ENCODE data around the gene WIZ.
A peak's percentile ranks its signal among the peaks of the same experiment; 100 is the strongest.

The WIZ gene

GRCh38 chr19:15453091-15453578 lies 3.4 kb upstream of the WIZ start:
- no peaks in the 10 kb centered on the region for H3K9me3 ChIP-seq (ENCODE audit: control insufficient read depth in 1 of 2, low read length in 2 of 2)
- H3K27me3 ChIP-seq (ENCODE audit: control insufficient read depth in 1 of 2, insufficient read depth in 2 of 2, low read length in 2 of 2), result peaks cover 17 to 21% of the 10 kb centered on the region in 2 donors
- H3K9ac ChIP-seq (ENCODE audit: low read depth in 1 of 2, low read length in 2 of 2), result peak overlapping the region; percentile 43 to 54

GRCh38 chr19:15452111-15453047 lies 2.6 kb upstream of the WIZ start:
- peaks cover 4 to 28% of the 10 kb centered on the region in 2 donors for H3K4me1 ChIP-seq (ENCODE audit: control insufficient read depth in 1 of 2, insufficient read depth in 2 of 2, low read length in 2 of 2)
- H3K9me3 ChIP-seq (ENCODE audit: control insufficient read depth in 1 of 2, low read length in 2 of 2), result no peaks in the 10 kb centered on the region
- H3K27ac ChIP-seq (ENCODE audit: low read depth, low read length), result no peak overlapping the region
- peaks cover 15 to 17% of the 10 kb centered on the region in 2 donors for H3K27me3 ChIP-seq (ENCODE audit: control insufficient read depth in 1 of 2, insufficient read depth in 2 of 2, low read length in 2 of 2)
- peaks cover 0 to 14% of the 10 kb centered on the region in 2 donors for H3K36me3 ChIP-seq (ENCODE audit: control insufficient read depth in 1 of 2, insufficient read depth in 2 of 2, low read length in 2 of 2)
- H3K9ac ChIP-seq (ENCODE audit: low read depth in 1 of 2, low read length in 2 of 2), result peak overlapping the region; percentile 43 to 54
- peak overlapping the region; percentile 62 to 66 for H3K4me3 ChIP-seq (ENCODE audit: low read depth in 1 of 2, low read length in 2 of 2)

More at GRCh38 chr19:15453091-15453578, 3.4 kb upstream of the WIZ start:
- Histone ChIP-seq H3K36me3 (ENCODE audit: control insufficient read depth in 1 of 2, insufficient read depth in 2 of 2, low read length in 2 of 2) (peaks cover 0 to 14% of the 10 kb centered on the region in 2 donors), H3K27ac (ENCODE audit: low read depth, low read length) (no peak overlapping the region), H3K4me1 (ENCODE audit: control insufficient read depth in 1 of 2, insufficient read depth in 2 of 2, low read length in 2 of 2) (peaks cover 4 to 28% of the 10 kb centered on the region in 2 donors), H3K4me3 (ENCODE audit: low read depth in 1 of 2, low read length in 2 of 2) (peak overlapping the region; percentile 62 to 66)

- H3K9me3 ChIP-seq (ENCODE audit: control insufficient read depth in 1 of 2, low read length in 2 of 2), result no peaks in the 10 kb centered on the region
- peaks cover 8 to 11% of the 10 kb centered on the region in 2 donors for H3K27me3 ChIP-seq (ENCODE audit: control insufficient read depth in 1 of 2, insufficient read depth in 2 of 2, low read length in 2 of 2)
- peaks cover 4 to 28% of the 10 kb centered on the region in 2 donors for H3K4me1 ChIP-seq (ENCODE audit: control insufficient read depth in 1 of 2, insufficient read depth in 2 of 2, low read length in 2 of 2)
- H3K4me3 ChIP-seq (ENCODE audit: low read depth in 1 of 2, low read length in 2 of 2), result no peak overlapping the region
- no peak overlapping the region for H3K9ac ChIP-seq (ENCODE audit: low read depth in 1 of 2, low read length in 2 of 2)
- peaks cover 0 to 14% of the 10 kb centered on the region in 2 donors for H3K36me3 ChIP-seq (ENCODE audit: control insufficient read depth in 1 of 2, insufficient read depth in 2 of 2, low read length in 2 of 2)
- H3K27ac ChIP-seq (ENCODE audit: low read depth, low read length), result no peak overlapping the region
These were observed 753 bp upstream of the WIZ start for GRCh38 chr19:15450528-15450890.

GRCh38 chr19:15448778-15449619 lies 757 bp downstream of the WIZ start:
- H3K4me1 ChIP-seq (ENCODE audit: control insufficient read depth in 1 of 2, insufficient read depth in 2 of 2, low read length in 2 of 2), result peaks cover 4 to 24% of the 10 kb centered on the region in 2 donors
- peak overlapping the region; percentile 61 to 63 for H3K4me3 ChIP-seq (ENCODE audit: low read depth in 1 of 2, low read length in 2 of 2)
- no peak overlapping the region for H3K27ac ChIP-seq (ENCODE audit: low read depth, low read length)
- H3K36me3 ChIP-seq (ENCODE audit: control insufficient read depth in 1 of 2, insufficient read depth in 2 of 2, low read length in 2 of 2), result peaks cover 0 to 7% of the 10 kb centered on the region in 2 donors
- H3K9me3 ChIP-seq (ENCODE audit: control insufficient read depth in 1 of 2, low read length in 2 of 2), result no peaks in the 10 kb centered on the region
- H3K9ac ChIP-seq (ENCODE audit: low read depth in 1 of 2, low read length in 2 of 2), result peak overlapping the region in 1 of 2 donors; percentile 18
- H3K27me3 ChIP-seq (ENCODE audit: control insufficient read depth in 1 of 2, insufficient read depth in 2 of 2, low read length in 2 of 2), result peaks cover 0 to 2% of the 10 kb centered on the region in 2 donors

GRCh38 chr19:15448044-15448777 lies 1.5 kb downstream of the WIZ start:
- H3K9ac ChIP-seq (ENCODE audit: low read depth in 1 of 2, low read length in 2 of 2), result no peak overlapping the region
- H3K4me1 ChIP-seq (ENCODE audit: control insufficient read depth in 1 of 2, insufficient read depth in 2 of 2, low read length in 2 of 2), result peaks cover 4 to 22% of the 10 kb centered on the region in 2 donors
- no peak overlapping the region for H3K27ac ChIP-seq (ENCODE audit: low read depth, low read length)
- no peaks in the 10 kb centered on the region for H3K27me3 ChIP-seq (ENCODE audit: control insufficient read depth in 1 of 2, insufficient read depth in 2 of 2, low read length in 2 of 2)
- H3K36me3 ChIP-seq (ENCODE audit: control insufficient read depth in 1 of 2, insufficient read depth in 2 of 2, low read length in 2 of 2), result peaks cover 0 to 5% of the 10 kb centered on the region in 2 donors
- H3K9me3 ChIP-seq (ENCODE audit: control insufficient read depth in 1 of 2, low read length in 2 of 2), result no peaks in the 10 kb centered on the region
- no peak overlapping the region for H3K4me3 ChIP-seq (ENCODE audit: low read depth in 1 of 2, low read length in 2 of 2)

- no peaks in the 10 kb centered on the region for H3K27me3 ChIP-seq (ENCODE audit: control insufficient read depth in 1 of 2, insufficient read depth in 2 of 2, low read length in 2 of 2)
These were observed 2.7 kb downstream of the WIZ start for GRCh38 chr19:15447057-15447456.

GRCh38 chr19:15445807-15446376 lies 3.9 kb downstream of the WIZ start:
- Histone ChIP-seq H3K9ac (ENCODE audit: low read depth in 1 of 2, low read length in 2 of 2) (no peak overlapping the region), H3K27ac (ENCODE audit: low read depth, low read length) (no peak overlapping the region), H3K4me1 (ENCODE audit: control insufficient read depth in 1 of 2, insufficient read depth in 2 of 2, low read length in 2 of 2) (peaks cover 0 to 11% of the 10 kb centered on the region in 2 donors), H3K4me3 (ENCODE audit: low read depth in 1 of 2, low read length in 2 of 2) (no peak overlapping the region), H3K9me3 (ENCODE audit: control insufficient read depth in 1 of 2, low read length in 2 of 2) (no peaks in the 10 kb centered on the region), H3K27me3 (ENCODE audit: control insufficient read depth in 1 of 2, insufficient read depth in 2 of 2, low read length in 2 of 2) (no peaks in the 10 kb centered on the region), H3K36me3 (ENCODE audit: control insufficient read depth in 1 of 2, insufficient read depth in 2 of 2, low read length in 2 of 2) (no peaks in the 10 kb centered on the region)

More at GRCh38 chr19:15447057-15447456, 2.7 kb downstream of the WIZ start:
- no peak overlapping the region for H3K9ac ChIP-seq (ENCODE audit: low read depth in 1 of 2, low read length in 2 of 2)
- no peaks in the 10 kb centered on the region for H3K9me3 ChIP-seq (ENCODE audit: control insufficient read depth in 1 of 2, low read length in 2 of 2)
- H3K4me3 ChIP-seq (ENCODE audit: low read depth in 1 of 2, low read length in 2 of 2), result no peak overlapping the region
- no peaks in the 10 kb centered on the region for H3K36me3 ChIP-seq (ENCODE audit: control insufficient read depth in 1 of 2, insufficient read depth in 2 of 2, low read length in 2 of 2)
- peaks cover 0 to 16% of the 10 kb centered on the region in 2 donors for H3K4me1 ChIP-seq (ENCODE audit: control insufficient read depth in 1 of 2, insufficient read depth in 2 of 2, low read length in 2 of 2)
- H3K27ac ChIP-seq (ENCODE audit: low read depth, low read length), result no peak overlapping the region

GRCh38 chr19:15445227-15445605 lies 4.5 kb downstream of the WIZ start:
- Histone ChIP-seq H3K9ac (ENCODE audit: low read depth in 1 of 2, low read length in 2 of 2) (no peak overlapping the region), H3K27ac (ENCODE audit: low read depth, low read length) (no peak overlapping the region), H3K27me3 (ENCODE audit: control insufficient read depth in 1 of 2, insufficient read depth in 2 of 2, low read length in 2 of 2) (no peaks in the 10 kb centered on the region), H3K36me3 (ENCODE audit: control insufficient read depth in 1 of 2, insufficient read depth in 2 of 2, low read length in 2 of 2) (no peaks in the 10 kb centered on the region), H3K4me3 (ENCODE audit: low read depth in 1 of 2, low read length in 2 of 2) (no peak overlapping the region), H3K4me1 (ENCODE audit: control insufficient read depth in 1 of 2, insufficient read depth in 2 of 2, low read length in 2 of 2) (peaks cover 0 to 10% of the 10 kb centered on the region in 2 donors), H3K9me3 (ENCODE audit: control insufficient read depth in 1 of 2, low read length in 2 of 2) (no peaks in the 10 kb centered on the region)

- no peak overlapping the region for H3K4me3 ChIP-seq (ENCODE audit: low read depth in 1 of 2, low read length in 2 of 2)
- no peak overlapping the region for H3K9ac ChIP-seq (ENCODE audit: low read depth in 1 of 2, low read length in 2 of 2)
- no peaks in the 10 kb centered on the region for H3K9me3 ChIP-seq (ENCODE audit: control insufficient read depth in 1 of 2, low read length in 2 of 2)
- no peaks in the 10 kb centered on the region for H3K36me3 ChIP-seq (ENCODE audit: control insufficient read depth in 1 of 2, insufficient read depth in 2 of 2, low read length in 2 of 2)
- H3K27me3 ChIP-seq (ENCODE audit: control insufficient read depth in 1 of 2, insufficient read depth in 2 of 2, low read length in 2 of 2), result no peaks in the 10 kb centered on the region
- H3K27ac ChIP-seq (ENCODE audit: low read depth, low read length), result no peak overlapping the region
- peaks cover 0 to 7% of the 10 kb centered on the region in 2 donors for H3K4me1 ChIP-seq (ENCODE audit: control insufficient read depth in 1 of 2, insufficient read depth in 2 of 2, low read length in 2 of 2)
These were observed 5.1 kb downstream of the WIZ start for GRCh38 chr19:15444505-15445226.
